ENCODE results near the gene GRID2.
"Not testable (repeated sequence)": the region's sequence is repeated elsewhere in the genome, so short reads cannot be mapped to it uniquely, and the experiment has no call there.

The GRID2 gene

GRCh38 chr4:92268642-92269041 is 35.1 kb upstream of the GRID2 start:
- no peak overlapping the region for H3K4me3 ChIP-seq (ENCODE audit: low read length)
- DNase-seq (ENCODE audit: low read depth), result no peak
- TF ChIP-seq CTCF (conservative IDR thresholded peaks at IDR 0.05; ENCODE audit: low read depth, low read length), result no peak

GRCh38 chr4:92270908-92271307 is 32.9 kb upstream of the GRID2 start:
- DNase-seq (ENCODE audit: low read depth), result no peak
- no peak overlapping the region for H3K4me3 ChIP-seq (ENCODE audit: low read length)
- peak; percentile 54 for TF ChIP-seq CTCF (conservative IDR thresholded peaks at IDR 0.05; ENCODE audit: low read depth, low read length)

GRCh38 chr4:92271551-92271950 is 32.2 kb upstream of the GRID2 start:
- not testable (repeated sequence) for H3K4me3 ChIP-seq (ENCODE audit: low read length); DNase-seq (ENCODE audit: low read depth)

- not testable (repeated sequence) for H3K4me3 ChIP-seq (ENCODE audit: low read length); DNase-seq (ENCODE audit: low read depth)
Measured at GRCh38 chr4:92277057-92277881, 26.5 kb upstream of the GRID2 start.

- DNase-seq (ENCODE audit: low read depth), result no peak
- TF ChIP-seq CTCF (conservative IDR thresholded peaks at IDR 0.05; ENCODE audit: low read depth, low read length), result no peak
- H3K4me3 ChIP-seq (ENCODE audit: low read length), result no peak overlapping the region
Measured at GRCh38 chr4:92279296-92279695, 24.5 kb upstream of the GRID2 start.

GRCh38 chr4:92299152-92299551 is 4.6 kb upstream of the GRID2 start:
- TF ChIP-seq CTCF (conservative IDR thresholded peaks at IDR 0.05; ENCODE audit: low read depth, low read length), result peak; percentile 39
- DNase-seq (ENCODE audit: low read depth), result no peak
- no peak overlapping the region for H3K4me3 ChIP-seq (ENCODE audit: low read length)

- no peak for TF ChIP-seq CTCF (conservative IDR thresholded peaks at IDR 0.05; ENCODE audit: low read depth, low read length)
- DNase-seq (ENCODE audit: low read depth), result no peak
- H3K4me3 ChIP-seq (ENCODE audit: low read length), result peak overlapping the region; percentile 67
Measured at GRCh38 chr4:92304121-92304520, 355 bp downstream of the GRID2 start.

- no peak for DNase-seq (ENCODE audit: low read depth)
- peak overlapping the region; percentile 67 for H3K4me3 ChIP-seq (ENCODE audit: low read length)
- TF ChIP-seq CTCF (conservative IDR thresholded peaks at IDR 0.05; ENCODE audit: low read depth, low read length), result no peak
Measured at GRCh38 chr4:92304606-92305005, 840 bp downstream of the GRID2 start.

All from retinal pigment epithelial cell (primary cell).